ENCODE measurements around the gene COMMD10.

DNA sequence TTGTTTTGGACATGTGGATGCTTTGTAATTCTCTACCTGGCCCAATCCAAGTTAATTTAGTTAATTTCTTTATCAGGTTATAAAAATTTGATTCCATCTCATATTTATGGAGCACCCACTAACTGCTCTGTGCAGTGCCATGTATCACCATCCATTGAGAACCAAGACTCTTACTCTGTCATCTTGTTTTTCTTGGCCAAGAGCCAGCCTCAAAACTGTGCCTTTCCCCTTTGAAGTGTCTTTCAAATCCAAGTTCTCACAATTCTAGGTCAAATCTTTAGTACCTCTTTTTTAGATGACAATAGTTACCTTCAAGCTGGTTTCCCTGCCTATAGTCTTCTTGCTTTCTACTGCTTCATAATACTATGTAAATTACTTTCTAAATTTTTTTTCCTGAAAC is 3.2 kb downstream of the COMMD10 start:
- TF ChIP-seq EZH2 (IDR thresholded peaks at IDR 0.05; ENCODE audit: insufficient read depth, poor library complexity, severe bottlenecking) = no peak
- TF ChIP-seq EZH2phosphoT487 (IDR thresholded peaks at IDR 0.05; ENCODE audit: insufficient read depth, low read depth) = no peak

Data from GM23248 (cell line).